ENCODE data around the gene MAP1LC3C. TPM values are rescaled to one million over a fixed set of nuclear protein-coding genes. Genes with fewer than 3 reads are reported as not detected.
"Not testable (repeated sequence)": the region's sequence is repeated elsewhere in the genome, so short reads cannot be mapped to it uniquely, and the experiment has no call there.

Gene MAP1LC3C
- total RNA-seq, 2 donors from 2014 or later: 0.34 to 0.62 TPM

- DNase-seq (no peak), ATAC-seq (no peak)
- intact Hi-C loops (cut with DNase I): loop anchor here in 1 of 2 donors (5.0 to 10.0 kb wide), 2 partner anchors 103 to 385 kb away; no protein-coding TSS in a partner anchor
Measured at GRCh38 chr1:241997401-241997998, 1.4 kb downstream of the MAP1LC3C start.

DNA sequence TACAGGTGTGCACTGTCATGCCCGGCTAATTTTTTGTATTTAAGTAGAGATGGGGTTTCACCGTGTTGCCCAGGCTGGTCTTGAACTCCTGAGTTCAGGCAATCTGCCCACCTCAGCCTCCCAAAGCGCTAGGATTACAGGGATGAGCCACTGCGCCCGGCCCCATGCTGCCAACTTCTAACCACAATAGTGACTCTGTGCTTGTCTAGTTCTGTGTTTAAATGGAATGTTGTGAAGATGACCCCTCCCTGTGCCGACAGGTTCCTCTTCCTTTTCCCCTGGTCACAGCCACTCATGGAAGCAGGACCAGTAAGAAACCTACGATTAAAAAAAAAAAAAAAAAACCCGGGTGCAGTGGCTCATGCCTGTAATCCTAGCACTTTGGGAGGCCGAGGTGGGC lies 4.7 kb downstream of the MAP1LC3C start:
- ATAC-seq (no peak), DNase-seq (no peak)
- intact Hi-C loops (cut with DNase I): loop anchor here in 1 of 2 donors (10.0 kb wide), 1 partner anchor 99 kb away; no protein-coding TSS in a partner anchor

- DNase-seq (no peak), ATAC-seq (no peak)
- intact Hi-C loops (cut with DNase I): loop anchor here in 1 of 2 donors (10.0 kb wide), 1 partner anchor 98 kb away; no protein-coding TSS in a partner anchor
Measured at GRCh38 chr1:241992734-241993133, 6.2 kb downstream of the MAP1LC3C start.

GRCh38 chr1:241990040-241990439 lies 8.9 kb downstream of the MAP1LC3C start:
- ATAC-seq: peak; percentile 90 to 92
- intact Hi-C loops (cut with DNase I): loop anchor here in 1 of 2 donors (10.0 kb wide), 1 partner anchor 95 kb away; no protein-coding TSS in a partner anchor
- peak; percentile 65 for DNase-seq

DNA sequence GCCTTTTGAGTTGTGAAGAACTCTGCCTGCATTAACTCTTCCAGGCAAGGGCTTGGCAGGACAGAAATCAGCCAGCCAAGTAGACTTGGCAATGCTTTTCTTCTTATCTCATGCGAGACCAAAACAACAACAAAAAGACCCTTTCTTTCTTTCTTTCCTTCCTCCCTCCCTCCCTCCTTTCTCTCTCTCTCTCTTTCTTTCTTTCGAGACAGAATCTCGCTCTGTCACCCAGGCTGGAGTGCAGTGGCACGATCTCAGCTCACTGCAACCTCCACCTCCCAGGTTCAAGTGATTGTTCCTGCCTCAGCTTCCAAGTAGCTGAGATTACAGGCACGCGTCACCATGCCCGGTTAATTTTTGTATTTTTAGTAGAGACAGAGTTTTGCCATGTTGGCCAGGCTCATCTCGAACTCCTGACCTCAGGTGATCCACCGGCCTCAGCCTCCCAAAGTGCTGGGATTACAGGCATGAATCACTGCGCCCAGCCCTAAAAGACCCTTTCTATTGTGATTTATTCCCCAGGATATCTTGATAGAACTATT lies 10.4 kb downstream of the MAP1LC3C start:
- ATAC-seq; DNase-seq; intact Hi-C loops (cut with DNase I): not testable (repeated sequence)

DNA sequence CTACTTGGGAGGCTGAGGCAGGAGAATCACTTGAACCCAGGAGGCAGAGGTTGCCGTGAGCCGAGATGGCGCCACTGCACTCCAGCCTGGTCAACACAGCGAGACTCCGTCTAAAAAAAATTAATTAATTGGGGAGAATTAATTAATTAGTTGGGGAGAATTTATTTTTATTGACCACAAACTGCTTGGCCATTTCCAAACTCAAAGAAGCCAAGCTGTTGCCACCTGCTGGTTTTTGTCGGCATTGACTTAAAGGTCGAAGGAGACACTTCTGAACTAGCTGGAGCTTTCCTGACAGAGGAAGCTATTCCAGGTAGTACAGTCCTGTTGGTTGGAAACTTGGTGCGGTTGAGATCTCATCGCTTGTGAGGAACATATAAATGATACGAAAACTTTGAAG lies 13.1 kb downstream of the MAP1LC3C start:
- intact Hi-C loops (cut with DNase I): no loop called here
- no peak for ATAC-seq

DNA sequence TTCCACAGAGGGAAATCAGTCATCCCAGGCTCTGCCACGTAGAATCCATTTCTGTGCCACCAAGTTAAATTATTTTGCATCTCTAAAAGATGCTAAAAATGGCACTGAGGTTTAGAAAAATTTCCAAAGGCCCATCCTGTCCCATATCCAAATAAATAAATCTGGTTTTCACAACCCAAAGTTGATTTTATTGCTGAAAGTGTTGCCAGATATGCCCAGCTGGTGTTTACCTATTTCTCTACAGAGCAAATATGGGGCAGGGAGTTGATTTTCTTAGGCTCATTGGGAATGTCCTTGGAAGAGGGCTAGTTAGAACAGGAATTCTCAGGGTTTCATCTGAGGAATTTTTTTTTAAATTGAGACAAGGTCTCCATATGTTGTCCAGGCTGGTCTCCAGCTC lies 19.0 kb downstream of the MAP1LC3C start:
- intact Hi-C loops (cut with DNase I): no loop called here
- ATAC-seq (no peak), DNase-seq (no peak)

More for the DNA sequence above, 13.1 kb downstream of the MAP1LC3C start:
- no peak for DNase-seq

- no peak for ATAC-seq
- intact Hi-C loops (cut with DNase I): no loop called here
Measured at GRCh38 chr1:241979071-241979470, 19.8 kb downstream of the MAP1LC3C start.

DNA sequence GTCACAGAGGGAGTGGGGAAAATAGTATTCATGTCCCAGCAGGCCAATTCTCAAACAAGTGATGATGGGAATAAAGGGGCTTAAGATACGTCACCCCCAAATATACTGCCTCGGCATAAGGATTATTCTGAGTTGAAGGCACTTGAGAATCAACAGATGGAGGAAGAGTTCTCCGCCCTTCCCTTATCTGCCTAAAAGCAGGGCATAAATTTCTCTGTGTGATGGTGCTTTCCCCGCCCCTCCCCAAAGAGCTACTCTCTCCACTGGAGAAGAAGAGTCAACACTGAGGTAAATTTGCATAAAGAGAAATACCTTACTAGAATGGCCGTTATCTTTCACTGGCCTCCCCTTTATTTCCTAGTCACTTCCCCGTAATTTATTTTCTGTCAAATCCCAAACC lies 22.7 kb downstream of the MAP1LC3C start:
- intact Hi-C loops (cut with DNase I): no loop called here
- ATAC-seq (no peak), DNase-seq (no peak)

More at GRCh38 chr1:241979071-241979470, 19.8 kb downstream of the MAP1LC3C start:
- DNase-seq: no peak

GRCh38 chr1:241972703-241973369 lies 26.1 kb downstream of the MAP1LC3C start:
- intact Hi-C loops (cut with DNase I): no loop called here
- no peak for ATAC-seq
- DNase-seq: no peak

- ATAC-seq: no peak
- DNase-seq: no peak
- intact Hi-C loops (cut with DNase I): no loop called here
Measured at GRCh38 chr1:241968611-241969010, 30.3 kb downstream of the MAP1LC3C start.

DNA sequence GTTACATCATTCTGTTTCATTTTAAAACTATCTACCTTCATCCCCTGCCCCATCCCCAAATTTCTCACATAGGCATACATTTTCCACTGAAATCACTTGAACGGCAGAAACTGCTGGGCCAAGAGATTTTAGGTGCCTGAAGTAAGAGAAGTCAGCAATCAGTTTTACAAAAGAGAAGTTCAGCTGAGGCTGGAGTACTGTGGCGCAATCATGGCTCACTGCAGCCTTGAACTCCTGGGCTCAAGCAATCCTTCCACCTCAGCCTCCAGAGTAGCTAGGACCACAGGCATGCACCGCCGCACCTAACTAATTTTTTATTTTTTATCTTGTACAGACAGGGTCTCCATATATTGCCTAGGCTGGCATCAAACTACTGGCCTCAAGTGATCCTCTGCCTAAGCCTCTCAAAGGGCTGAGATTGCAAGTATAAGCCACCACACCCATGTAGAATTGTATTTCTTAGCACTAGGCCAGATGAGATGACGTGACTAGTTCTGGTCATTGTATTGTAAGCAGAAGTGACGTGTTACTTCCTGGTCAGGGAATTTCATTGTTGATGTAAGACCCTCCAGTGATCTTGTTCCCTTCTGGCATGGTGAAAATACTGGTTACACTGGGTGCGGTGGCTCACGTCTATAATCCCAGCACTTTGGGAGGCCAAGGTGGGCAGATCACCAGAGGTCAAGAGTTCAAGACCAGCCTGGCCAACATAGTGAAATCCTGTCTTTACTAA lies 34.2 kb downstream of the MAP1LC3C start:
- DNase-seq (peak; percentile 29), ATAC-seq (peak in 1 of 2 donors; percentile 80)
- intact Hi-C loops (cut with DNase I): no loop called here

DNA sequence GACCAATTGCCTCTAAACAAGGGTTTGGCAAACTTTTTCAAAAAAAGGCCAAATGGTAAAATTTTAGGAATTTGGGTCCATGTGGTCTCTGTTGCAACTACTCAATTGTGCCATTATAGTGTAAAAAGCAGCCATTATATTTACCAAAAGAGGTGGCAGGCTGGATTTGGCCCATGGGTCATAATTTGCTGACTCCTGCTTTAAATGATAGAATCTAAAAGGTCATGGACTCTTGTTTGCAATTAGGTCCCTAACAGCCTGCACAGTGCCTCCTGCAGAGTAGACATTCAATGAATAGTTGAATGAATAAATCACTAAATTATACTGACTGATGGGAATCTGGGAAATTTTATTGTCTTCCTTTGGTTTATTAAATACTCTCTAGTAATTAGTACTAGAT lies 35.2 kb downstream of the MAP1LC3C start:
- ATAC-seq (no peak), DNase-seq (no peak)
- intact Hi-C loops (cut with DNase I): no loop called here

DNA sequence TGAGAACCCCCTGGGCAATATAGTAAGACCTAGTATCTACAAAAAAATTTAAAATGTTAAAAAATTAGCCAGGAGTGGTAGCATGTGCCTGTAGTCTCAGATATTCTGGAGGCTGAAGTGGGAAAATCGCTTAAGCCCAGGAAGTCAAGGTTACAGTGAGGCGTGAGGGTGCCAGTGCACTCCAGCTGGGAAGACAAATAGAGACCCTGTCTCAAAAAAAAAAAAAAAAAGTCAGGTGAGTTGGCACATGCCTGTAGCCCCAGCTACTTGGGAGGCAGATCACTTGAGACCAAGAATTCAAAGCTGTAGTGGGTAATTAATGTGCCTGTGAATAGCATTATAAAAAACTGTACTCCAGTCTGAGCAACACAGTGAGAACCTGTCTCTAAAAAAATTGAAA lies 36.7 kb downstream of the MAP1LC3C start:
- DNase-seq (no peak), ATAC-seq (no peak)
- intact Hi-C loops (cut with DNase I): no loop called here

GRCh38 chr1:241957692-241958494 lies 41.0 kb downstream of the MAP1LC3C start, which contains the start of gene BECN2:
Gene BECN2, plus strand, starts transcription at chr1:241957767. Its CDS starts 0 bp downstream, at chr1:241957767.
- DNase-seq: no peak
- intact Hi-C loops (cut with DNase I): no loop called here
- ATAC-seq: no peak

DNA sequence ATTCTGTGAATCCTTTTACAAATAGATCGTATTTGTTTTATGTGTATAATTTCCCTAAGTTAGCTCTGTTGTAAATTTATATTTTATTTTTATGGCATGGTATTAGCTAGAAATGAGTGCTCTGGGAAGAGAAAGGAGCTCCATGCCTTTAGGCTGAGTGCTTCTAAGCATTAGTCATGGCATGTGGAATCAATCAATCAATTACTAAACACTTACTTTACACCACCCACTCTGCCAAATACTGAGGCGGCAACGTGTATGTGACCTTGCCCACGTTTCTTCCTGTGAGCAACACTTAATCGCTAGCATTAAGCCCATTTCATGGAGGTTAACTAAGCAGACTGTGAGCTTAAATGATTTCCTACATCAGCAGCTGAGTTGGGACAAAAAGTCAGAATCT lies 48.5 kb downstream of the MAP1LC3C start:
- no peak for ATAC-seq
- no peak for DNase-seq
- intact Hi-C loops (cut with DNase I): no loop called here

GRCh38 chr1:241947354-241947753 lies 51.5 kb downstream of the MAP1LC3C start:
- DNase-seq: no peak
- no peak for ATAC-seq
- intact Hi-C loops (cut with DNase I): no loop called here
